DMS153 treated with DMSO at 0.1 percent for 48 hours (cell line): ENCODE results near the gene ST7.
"Not testable (repeated sequence)": the region's sequence is repeated elsewhere in the genome, so short reads cannot be mapped to it uniquely, and the experiment has no call there.

Experiments
- DNase-seq: peaks from one replicate; lab custom pipeline; 2025; ENCODE audit not compliant: unreplicated experiment; lab: John Stamatoyannopoulos, UW

The ST7 gene

DNA sequence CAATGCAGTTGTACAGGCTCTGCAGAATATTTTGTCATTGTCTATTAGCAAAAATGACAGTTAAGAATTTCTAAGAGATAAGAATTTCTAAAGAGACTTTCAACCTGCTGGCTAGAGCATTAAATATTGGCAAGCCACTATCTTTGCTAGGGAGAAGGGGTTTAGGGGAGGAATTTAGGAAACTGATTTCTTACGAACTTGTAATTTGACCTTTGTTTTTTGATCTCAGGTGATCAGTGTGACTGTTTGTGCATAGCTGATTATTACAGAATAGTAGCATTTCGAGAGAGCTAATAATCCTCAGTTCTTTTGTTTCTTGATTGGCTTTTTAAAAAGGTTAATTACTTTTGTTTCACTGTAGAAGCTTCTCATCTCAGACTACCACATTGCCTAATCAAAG, 68.1 kb downstream of the ST7 start:
- no peak for DNase-seq

DNA sequence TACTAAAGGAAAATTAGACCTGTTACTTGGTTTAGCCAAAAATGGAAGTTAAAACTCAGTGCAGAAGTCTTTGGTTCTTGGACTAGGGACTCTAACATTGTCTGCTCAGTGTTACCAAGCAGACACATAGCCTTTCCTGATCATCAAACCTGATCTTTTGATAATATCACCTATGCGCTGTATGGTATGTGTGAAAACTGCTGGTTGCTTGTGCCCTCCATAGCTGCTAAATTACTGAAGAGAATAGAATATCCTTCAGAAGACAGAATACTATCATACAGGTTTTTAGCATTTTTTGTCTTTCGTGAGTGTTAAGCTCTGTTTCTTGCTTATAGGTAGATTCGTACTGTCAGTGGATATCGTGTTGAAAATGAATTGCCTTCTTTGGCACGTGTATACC, 68.7 kb downstream of the ST7 start:
- no peak for DNase-seq

DNA sequence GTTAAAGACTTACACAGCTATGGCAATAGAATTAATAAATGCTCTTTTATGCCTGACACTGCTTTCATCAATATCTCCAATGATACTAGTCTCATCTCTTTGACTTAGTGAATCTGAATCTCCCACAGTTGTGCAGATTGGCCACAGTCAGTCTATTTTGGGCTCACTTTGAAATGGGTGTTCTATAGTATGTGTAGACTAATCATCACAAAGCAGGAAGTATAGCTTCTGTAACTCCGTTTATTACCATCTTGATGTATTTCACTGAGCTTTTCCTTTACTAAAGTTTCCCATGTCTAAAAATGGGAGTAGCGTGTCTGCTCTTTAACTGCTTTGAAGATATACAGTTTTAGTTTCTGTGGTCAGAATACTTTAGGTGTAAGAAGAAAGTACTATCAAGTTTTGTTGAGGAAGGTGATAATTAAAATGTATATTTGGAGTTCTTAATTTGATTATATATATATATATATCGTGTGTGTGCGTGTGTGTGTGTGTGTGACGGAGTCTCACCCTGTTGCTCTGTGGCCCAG, 70.1 kb downstream of the ST7 start:
- DNase-seq, result no peak

DNA sequence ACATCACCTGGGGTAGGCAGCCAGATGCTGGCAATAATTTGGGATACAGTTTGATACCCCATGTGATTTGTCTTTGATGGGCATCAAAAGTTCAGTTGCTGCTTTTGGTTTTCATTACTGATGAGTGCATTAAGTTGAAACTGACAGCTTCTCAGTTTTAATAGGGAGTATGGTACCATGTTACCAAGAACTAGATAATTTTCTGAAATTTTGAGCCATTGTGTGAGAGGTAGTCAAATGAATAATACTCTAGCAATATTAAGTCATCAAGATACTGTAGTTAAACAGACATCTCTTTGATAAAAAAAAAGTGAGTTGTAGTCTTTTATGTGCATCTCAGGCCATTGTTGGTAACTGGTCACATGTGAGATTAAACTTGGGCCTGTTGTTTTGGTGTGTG, 71.5 kb downstream of the ST7 start:
- no peak for DNase-seq

DNA sequence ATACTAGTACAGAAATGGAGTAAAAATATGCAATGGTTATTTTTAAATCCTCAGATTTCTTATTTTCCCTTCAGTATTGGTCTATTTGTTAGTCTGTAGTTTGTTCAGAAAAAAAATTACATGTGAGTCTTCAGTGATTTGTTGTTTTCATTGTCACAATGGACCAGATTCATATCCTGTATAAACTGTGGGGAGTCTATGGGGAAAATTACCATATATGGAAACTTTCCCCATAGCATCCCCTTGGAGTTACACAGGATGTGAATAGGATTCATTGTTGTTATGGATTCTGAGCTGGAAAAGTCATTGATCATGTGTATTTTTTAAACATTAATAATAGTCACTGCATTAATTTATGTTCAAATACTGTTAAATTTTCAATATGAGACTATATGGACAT, 72.6 kb downstream of the ST7 start:
- DNase-seq, result no peak

DNA sequence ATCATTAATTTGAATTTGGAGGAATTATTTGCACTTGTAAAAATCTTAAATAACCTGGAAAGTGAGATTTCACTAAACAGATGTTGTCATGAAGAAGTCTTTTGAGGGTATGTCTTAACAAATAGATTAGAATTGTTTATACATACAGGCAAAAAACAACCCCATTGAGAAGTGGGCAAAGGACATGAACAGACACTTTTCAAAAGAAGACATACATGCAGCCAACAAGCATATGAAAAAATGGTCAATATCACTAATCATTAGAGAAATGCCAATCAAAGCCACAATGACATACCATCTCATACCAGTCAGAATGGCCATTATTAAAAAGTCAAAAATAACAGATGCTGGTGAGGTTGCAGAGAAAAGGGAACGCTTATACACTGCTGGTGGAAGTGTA, 77.0 kb downstream of the ST7 start:
- DNase-seq, result not testable (repeated sequence)

DNA sequence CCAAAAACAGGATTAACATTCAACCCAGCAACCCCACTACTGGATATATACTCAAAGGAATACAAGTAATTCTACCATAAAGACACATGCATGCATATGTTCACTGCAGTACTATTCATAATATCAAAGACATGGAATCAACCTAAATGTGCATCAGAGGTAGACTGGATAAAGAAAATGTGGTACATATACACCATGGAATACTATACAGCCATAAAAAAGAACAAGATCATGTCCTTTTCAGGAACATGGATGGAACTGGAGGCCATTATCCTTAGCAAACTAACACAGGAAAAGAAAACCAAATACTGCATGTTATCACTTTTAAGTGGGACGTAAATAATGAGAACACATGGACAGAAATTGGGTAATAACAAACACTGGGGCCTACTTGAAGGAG, 77.5 kb downstream of the ST7 start:
- not testable (repeated sequence) for DNase-seq

DNA sequence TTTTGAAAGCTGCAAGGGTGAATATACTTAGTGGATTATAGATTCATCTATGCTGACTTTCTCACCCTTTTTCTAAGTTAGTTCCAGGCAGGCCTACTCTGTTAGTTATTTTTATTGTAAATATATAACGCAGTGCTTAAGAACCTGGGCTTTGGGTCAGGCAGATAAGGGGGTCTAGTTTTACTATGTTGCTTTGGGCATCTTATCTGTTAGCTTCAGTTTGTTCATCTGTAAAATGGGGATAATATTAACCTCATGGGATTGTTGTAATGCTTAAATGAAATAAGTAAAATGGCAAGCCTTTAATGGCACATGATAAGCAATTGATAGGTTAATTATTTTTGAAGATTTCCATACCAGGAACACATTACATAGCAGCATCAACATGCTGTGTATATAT, 79.5 kb downstream of the ST7 start:
- no peak for DNase-seq

DNA sequence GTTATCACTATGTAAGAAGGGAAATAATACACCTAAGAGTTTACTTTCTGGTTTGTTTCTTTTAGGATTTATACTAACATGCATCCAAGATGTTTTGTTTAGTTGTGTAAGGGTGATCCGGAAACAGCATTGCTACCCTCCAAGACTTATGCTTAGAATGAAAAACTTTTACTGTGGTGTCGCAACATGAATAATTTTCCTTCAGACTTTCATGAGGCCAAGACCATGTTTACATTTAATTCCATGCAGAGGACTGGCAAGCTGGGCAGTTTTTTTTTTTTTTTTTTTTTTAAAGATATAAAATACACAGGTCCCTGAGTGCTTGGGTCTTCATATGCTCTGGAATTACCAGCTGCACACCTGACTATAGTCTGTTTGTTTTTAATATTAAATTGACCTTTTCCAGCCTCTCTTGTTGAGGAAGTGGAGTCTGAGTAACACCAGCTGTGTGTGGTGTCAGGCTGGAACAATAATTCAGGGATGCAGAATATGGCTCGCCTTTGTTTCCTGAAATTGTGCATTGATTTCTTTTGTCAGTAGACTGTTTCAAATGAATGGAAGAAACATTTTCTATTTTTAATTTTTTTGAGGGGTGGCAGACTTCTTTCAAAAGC, 81.7 kb downstream of the ST7 start:
- peak; percentile 53 for DNase-seq

DNA sequence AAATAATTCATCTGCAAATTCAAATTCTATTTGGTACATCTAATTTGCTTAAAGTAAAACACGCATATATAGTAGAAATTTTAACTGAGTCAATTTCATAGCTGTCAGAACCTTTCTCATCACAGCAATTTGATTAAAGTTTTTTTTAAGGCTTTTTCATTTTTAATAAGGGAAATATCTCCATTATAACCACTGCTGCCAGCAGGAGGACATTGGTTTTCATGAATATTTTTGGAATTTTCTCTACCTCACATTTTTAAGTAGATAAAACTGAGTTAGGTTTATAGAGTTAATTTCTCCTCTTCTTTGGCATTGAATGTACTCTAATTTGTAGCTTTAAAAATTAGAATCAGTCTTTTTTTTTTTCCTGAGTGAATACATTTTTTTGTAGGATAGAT, 82.2 kb downstream of the ST7 start:
- DNase-seq, result no peak

DNA sequence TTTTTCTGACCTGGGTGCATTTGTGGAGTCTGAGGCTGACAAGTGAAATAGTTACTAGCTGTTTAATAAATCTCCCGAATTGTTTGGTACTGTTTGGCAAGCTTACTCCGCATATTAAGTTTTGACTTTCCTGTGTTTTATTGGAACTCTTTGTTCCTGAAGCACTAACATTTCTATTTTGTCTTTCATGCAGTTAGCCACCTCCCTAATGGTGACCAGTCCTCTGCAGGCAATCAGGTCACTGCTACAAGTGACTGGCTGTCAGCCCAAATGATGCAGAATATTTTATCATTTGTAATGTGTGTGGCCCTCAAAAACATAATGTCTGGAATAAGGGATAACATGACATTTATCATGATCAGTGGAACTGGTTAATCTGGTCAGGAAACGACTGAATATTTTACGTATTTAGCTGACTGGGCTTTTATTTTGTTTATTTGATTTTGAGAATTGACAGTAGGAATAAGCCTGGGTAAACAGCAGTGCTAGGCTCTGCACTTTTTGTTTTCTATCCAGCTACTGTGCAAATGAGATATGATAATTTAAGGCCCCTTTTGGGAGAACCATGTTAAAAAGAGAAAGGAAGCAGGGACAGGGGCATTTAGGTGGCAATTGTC, 82.9 kb downstream of the ST7 start:
- no peak for DNase-seq

DNA sequence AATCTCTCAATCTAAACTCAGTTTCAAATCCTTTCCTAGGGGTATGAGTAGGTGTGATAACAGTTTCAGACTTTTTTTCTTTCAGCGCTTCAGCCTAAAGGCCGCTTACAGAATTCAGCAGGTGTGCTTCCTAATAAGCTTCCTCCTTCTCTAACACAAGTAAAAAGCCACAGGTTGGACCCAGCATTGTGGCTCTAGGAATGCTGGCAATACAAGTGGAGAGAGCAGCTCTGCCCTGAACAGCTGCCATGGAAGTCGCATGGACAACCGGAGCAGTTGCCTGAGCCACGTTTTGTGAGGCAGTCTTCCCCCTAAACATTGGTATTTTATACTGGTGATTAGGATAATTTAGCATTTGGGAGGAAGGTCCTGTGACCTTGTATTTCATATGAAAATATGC, 83.5 kb downstream of the ST7 start:
- DNase-seq, result peak; percentile 35

DNA sequence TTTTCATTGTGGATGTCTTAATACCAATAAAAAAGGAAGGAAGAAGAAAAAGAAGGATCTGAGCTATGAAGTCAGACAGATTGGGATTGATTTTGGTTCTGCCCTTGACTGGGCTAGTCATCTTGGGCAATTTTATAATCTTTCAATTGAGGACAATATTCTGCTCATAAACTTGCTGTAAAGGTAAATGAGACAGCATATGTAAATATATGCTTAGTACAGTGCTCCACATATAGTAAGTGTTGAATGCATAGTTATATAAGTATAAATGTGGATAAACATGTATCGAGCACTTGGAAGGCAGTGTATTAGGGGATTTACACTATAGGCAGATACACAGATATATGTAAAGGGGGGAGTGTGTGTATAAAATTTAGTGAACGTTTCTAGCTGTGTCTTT, 85.1 kb downstream of the ST7 start:
- DNase-seq, result no peak

DNA sequence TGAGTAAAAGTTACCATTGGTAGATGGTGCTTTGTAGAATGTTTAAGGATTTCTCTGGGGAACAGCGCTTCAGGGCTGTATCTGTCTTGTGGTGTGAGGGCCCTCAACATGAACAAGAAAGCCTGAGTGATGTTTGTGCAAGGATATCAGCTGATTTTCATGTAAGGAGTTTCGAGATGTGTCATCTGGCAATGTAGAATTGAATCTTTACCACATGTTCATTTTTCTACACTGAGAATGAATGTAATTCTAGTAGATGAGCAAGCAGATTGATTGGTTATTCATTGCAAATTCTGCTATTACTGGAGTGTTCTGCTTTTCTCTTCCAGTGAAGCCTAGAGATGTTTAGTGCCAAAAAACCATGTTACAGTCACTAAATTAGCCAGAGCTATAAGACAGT, 87.7 kb downstream of the ST7 start:
- DNase-seq, result no peak

DNA sequence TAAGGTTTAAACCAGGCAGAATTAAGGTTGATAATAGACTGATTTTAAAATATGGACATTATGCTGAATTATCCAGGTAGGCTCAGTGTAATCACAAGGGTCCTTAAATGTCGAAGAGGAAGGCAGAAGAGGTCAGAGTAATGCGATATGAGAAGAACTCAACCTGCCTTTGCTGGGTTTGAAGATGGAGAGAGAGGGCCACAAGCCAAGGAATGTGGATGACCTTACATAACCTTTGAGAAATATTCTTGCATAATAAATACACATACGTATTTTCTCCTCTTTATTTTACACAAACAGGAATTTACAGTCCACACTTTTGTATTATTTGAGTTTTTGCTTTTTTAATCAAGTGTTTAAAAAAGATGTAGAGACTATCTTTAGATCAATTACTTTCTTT, 88.5 kb downstream of the ST7 start:
- DNase-seq, result no peak

DNA sequence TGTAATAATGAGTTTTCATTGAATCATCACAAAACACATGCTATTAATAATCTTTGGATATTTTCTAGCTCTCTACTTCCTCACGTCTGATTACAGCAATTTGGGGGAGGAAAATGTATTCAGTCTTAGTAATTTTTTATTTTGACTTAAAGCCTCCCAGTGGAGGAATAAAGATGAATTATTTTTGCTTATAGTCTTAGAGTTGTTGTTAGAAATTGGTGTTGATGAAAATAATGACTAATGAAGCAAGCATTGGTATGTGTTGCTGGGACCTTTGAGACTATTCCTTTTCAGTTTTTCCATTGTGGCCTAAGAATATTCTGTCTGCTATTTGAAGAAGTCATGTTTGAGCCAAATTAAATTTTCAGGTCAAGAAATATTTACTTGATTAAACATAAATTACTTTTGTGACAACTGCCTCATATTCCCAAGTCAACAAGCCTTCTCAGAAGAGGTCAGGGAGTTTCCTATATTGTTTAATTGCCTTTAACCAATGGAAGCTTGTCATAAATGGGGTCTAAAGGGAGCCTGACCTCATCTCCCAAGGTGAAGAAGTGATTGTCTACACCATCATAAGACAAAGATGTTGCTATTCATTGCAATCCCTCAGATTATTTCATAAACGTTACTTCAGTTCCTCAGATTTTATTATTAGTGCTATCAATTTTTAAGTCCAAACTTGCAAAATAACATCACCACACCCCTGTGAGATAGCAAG, 90.0 kb downstream of the ST7 start:
- no peak for DNase-seq

DNA sequence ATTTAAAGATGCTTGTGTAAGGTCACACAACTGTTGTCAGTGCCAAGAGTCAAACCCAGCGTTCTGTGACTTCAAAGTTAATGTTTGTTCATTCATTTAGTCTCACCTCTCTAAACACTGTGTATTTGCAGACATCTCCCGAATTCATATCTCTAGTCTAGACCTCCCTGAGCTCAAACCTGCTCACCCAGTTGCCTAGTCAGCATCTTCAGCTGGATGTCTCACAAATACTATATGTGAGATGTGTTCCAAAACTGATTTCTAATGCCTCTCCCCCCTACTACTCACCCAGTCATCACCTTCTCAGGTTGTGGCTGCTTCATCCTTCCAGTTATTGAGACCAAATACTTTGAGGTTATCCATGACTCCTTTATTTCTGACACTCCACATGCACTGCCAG, 91.4 kb downstream of the ST7 start:
- no peak for DNase-seq

DNA sequence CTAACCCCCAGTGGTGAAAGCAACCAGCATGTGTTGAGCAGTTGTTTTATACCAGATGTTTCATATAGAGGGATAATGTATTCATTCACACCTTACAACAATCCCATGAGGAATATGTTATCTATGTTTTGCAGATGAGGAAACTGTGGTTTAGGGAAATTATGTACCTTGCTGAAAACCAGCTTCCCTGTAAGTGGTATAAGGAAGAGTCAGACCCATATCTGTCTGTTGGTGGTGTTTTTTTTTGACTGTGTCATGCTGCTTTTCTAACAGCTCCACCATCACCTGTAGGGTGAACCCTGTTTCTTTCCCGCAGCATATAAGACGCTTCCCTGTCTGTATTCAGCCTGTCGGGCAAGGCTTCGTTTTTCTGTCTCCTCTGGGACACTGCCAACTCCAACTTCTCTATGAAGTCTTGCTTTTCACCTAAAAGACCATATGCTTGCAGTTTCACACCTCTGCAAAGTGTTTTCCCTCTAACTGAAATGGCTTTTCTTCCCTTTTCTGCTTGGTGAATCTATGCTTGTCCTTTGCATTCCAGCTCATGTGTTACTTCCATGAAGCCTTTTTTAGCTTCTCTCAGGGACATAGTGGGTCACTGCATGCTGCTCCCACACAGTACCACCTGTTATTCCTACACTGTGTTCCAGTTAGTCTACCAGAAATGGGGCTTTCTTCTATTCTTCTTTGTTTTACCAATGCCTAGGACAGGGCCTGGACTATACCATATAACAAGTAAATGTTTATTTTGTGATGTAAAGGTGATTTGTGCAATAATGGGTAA, 92.8 kb downstream of the ST7 start:
- no peak for DNase-seq

DNA sequence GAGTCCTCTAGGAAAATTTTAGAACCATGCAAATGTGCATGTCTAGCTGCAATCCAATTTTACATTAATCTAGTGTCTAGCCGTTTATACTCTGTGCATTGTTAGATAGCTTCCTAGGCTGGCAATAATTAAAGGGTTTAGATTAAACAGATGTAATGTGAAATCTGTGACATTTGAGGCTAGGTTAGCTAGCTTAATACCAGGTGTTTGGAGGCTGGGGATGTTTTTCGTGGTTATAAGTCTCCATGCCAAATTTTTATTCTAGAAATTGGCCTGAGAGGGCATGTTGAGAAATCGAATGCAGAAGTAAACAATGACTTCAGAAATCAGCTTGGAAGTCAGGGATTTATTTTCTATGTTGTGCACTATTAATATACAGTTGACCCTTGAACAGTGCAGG, 94.2 kb downstream of the ST7 start:
- DNase-seq, result no peak

DNA sequence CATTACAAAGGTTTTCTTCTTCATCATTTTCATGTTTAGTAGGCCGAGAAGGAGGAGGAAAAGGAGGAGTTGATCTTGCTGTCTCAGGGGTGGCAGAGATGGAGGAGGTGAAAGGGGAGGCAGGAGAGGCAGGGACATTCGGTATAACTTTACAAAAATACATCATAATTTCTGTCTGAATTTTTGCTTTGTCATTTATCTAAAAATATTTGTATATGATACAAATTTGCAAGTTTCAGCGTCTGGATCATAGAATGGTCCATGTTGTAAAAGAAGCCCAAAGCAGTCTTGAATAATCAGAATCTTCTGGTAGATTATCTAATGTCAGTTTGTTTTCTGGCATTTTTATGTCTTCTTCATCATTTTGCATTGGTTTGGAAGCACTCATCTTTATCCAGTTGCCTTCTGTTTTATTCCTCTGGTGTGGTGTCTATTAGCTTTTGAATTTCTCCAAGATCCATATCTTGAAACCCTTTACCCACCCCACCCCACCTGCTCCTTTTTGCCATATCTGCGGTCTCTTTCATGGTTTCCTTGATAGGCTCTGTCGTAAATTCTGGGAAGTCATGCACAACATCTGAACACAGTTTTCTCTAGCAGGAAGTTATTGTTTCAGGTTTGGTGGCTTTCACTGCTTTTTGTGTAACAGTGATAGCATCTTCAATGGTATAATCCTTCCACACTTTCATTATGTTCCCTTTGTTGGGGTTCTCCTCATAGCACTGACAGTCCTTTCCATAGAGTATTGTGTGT, 95.0 kb downstream of the ST7 start:
- no peak for DNase-seq

DNA sequence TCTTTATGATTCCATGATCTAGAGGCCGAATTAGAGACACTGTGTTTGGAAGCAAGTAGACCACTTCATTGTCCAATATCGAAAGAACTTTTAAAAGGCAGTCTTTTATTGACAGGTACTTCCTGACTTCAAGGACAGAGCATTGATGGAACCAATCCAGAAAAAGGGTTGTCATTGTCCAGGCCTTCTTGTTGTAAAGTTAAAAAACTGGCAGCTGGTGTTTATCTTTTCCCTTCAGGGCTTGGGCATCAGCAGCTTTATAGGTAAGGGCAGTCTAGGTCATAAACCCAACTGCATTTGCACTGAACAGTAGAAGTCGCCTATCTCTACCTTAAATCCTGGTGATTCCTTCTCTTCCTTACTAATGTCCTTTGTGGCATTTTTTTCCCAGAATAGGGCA, 95.6 kb downstream of the ST7 start:
- peak; percentile 58 for DNase-seq
